Measurements from ENCODE around the gene TUBA4A. TPM values are rescaled to one million over a fixed set of nuclear protein-coding genes. Genes with fewer than 3 reads are reported as not detected.

The TUBA4A gene
- total and polyA plus RNA-seq, 4 donors = 14.3 to 84.9 (median 58.8) TPM

DNA sequence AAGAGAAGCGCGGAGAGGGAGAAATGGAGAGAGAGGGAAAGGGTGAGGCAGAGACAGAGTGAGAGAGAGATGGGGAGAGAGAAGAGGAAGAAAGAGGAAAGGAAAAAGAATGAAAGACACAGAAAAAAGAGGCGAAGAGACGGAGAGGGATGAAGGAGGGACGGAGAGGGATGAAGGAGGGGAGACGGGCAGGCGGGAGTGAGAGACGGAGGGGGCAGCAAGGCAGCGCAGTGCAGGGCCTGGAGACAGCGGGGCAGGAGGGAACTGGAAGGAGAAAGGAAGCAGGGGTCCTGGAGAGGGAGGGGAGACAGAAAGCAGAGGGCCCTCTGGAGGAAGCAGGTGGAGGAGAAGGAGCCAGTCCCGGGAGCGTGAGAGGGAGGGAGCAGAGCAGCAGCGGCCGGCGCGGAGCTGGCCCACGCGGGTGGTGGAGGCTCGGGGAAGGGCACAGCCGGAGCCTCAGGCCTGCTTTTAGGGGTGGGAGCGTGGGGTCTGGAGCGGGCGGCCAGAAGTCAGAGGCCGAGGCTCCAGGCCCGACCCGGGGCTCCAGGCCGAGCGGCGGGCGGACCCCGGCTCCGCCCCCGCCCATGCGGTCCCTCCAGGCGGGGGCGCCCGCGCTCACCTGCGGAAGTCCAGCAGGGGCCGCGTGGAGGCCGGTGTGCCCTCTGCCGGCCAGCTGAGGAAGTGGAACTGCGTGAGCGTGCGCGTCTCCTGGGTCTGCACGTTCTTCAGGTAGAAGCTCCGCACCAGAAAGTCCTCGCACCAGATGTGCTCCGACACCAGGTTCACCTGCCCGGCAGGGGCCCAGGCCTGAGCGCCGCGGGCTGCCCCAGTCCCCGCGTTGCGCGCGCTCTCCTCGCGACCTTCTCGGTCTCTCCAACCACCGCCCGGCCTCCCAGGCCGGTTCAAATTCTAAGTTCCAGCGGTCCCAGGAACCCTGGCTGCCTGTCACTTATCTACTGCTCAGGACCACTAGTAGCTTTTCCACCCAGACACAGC, 40.9 kb upstream of the TUBA4A start:
- peak overlapping the region; percentile 56 for H3K4me3 ChIP-seq (ENCODE audit: low read depth, low read length)
- peak overlapping the region; percentile 81 for H3K27ac ChIP-seq (ENCODE audit: low read depth, low read length)
- 6% methylated on average over 67 of the region's 67 CpGs for WGBS (ENCODE audit: insufficient coverage)
- H3K27me3 ChIP-seq (ENCODE audit: control insufficient read depth, insufficient read depth, low read length) = peaks cover 2% of the 10 kb centered on the region
- H3K36me3 ChIP-seq (ENCODE audit: control insufficient read depth, insufficient read depth, low read length) = peaks cover 51% of the 10 kb centered on the region
- H3K4me1 ChIP-seq (ENCODE audit: control insufficient read depth, insufficient read depth, low read length) = peaks cover 34% of the 10 kb centered on the region
- DNase-seq (ENCODE audit: low read depth in 4 of 6, low spot score in 6 of 6) = peak in 3 of 6 donors; percentile 67 to 91 (median 90)
- no peaks in the 10 kb centered on the region for H3K9me3 ChIP-seq (ENCODE audit: control insufficient read depth, insufficient read depth, low read length)

DNA sequence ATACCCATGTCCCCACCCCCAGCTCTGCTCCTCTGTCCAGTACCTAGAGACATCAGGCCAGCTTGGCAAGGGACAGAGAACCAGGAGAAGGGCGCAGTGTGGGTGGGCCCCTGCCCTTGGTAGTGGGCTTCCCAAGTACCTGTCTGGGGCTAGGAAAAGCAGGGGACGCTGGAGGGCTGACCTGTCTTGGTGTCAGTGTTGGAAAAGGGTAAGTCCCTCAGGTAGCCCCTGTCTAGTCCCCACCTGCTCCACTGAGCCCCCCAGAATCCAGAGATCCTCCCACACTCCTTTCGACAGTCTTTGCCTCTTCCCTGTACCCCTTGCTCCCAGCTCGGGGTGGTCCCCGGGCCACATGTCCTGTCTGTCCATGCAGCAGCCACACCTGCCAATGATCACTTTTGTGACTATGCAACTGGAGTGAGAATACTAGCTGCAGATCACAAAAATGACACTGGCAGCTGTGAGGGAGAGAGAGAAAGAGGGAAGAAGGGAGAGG, 40.1 kb upstream of the TUBA4A start:
- Histone ChIP-seq H3K36me3 (ENCODE audit: control insufficient read depth, insufficient read depth, low read length) (peaks cover 50% of the 10 kb centered on the region), H3K9me3 (ENCODE audit: control insufficient read depth, insufficient read depth, low read length) (no peaks in the 10 kb centered on the region), H3K27ac (ENCODE audit: low read depth, low read length) (peak overlapping the region; percentile 81), H3K27me3 (ENCODE audit: control insufficient read depth, insufficient read depth, low read length) (no peaks in the 10 kb centered on the region), H3K4me1 (ENCODE audit: control insufficient read depth, insufficient read depth, low read length) (peaks cover 40% of the 10 kb centered on the region), H3K4me3 (ENCODE audit: low read depth, low read length) (peak overlapping the region; percentile 56)
- WGBS (ENCODE audit: insufficient coverage) = 92% methylated on average over 2 of the region's 5 CpGs
- DNase-seq (ENCODE audit: low read depth in 4 of 6, low spot score in 6 of 6) = no peak

DNA sequence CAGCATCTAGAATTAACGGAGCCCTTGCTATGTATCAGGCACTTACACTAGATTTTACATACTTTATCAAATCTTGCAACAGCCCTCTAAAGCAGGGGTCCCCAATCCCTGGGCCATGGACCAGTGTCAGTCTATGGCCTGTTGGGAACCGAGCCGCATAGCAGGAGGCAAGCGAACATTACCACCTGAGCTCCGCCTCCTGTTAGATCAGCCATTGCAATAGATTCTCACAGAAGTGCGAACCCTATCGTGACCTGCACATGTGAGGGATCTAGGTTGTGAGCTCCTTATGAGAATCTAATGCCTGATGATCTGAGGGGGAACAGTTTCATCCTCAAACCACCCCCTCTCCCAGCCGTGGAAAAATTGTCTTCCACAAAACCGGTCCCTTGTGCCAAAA, 38.9 kb upstream of the TUBA4A start:
- whole genome bisulfite sequencing (ENCODE audit: insufficient coverage) = 92% methylated on average over 4 of the region's 9 CpGs
- no peak overlapping the region for H3K27ac ChIP-seq (ENCODE audit: low read depth, low read length)
- no peak for DNase-seq (ENCODE audit: low read depth in 4 of 6, low spot score in 6 of 6)

DNA sequence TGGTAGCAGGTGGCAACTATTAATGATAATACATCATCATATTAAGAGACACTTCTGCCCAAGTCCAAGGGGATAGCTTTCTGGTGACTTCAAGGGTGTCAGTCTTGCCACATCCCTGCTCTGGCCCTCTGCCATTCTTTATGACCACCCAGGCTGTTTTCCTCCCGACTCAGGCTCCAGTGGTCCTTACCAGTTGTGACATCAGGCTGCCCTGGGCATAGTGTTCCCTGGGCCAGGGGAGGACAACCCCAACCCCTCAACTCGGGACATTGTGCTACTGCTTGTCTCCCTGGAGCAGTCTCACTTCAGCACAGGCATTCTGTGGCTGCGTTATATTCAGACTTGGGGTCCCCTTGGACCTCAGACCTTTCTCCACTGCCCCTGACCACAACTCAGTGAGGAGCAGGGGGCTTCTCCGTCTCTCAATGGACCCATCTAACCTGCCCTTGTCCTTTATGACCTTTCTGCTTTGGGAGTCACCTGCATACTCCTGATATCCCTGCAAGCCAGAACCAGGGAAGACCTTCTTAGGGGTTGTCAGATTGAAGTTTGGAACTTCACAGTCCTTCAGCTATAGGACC, 38.3 kb upstream of the TUBA4A start:
- Histone ChIP-seq H3K4me3 (ENCODE audit: low read depth, low read length) (no peak overlapping the region), H3K27ac (ENCODE audit: low read depth, low read length) (no peak overlapping the region), H3K27me3 (ENCODE audit: control insufficient read depth, insufficient read depth, low read length) (no peaks in the 10 kb centered on the region), H3K36me3 (ENCODE audit: control insufficient read depth, insufficient read depth, low read length) (peaks cover 41% of the 10 kb centered on the region), H3K9me3 (ENCODE audit: control insufficient read depth, insufficient read depth, low read length) (no peaks in the 10 kb centered on the region), H3K4me1 (ENCODE audit: control insufficient read depth, insufficient read depth, low read length) (peaks cover 44% of the 10 kb centered on the region)
- no peak for DNase-seq (ENCODE audit: low read depth in 4 of 6, low spot score in 6 of 6)
- WGBS (ENCODE audit: insufficient coverage) = 76% methylated on average over 3 of the region's 4 CpGs

More for the DNA sequence above, 38.9 kb upstream of the TUBA4A start:
- no peaks in the 10 kb centered on the region for H3K27me3 ChIP-seq (ENCODE audit: control insufficient read depth, insufficient read depth, low read length)
- H3K4me1 ChIP-seq (ENCODE audit: control insufficient read depth, insufficient read depth, low read length) = peaks cover 39% of the 10 kb centered on the region
- no peak overlapping the region for H3K4me3 ChIP-seq (ENCODE audit: low read depth, low read length)
- H3K36me3 ChIP-seq (ENCODE audit: control insufficient read depth, insufficient read depth, low read length) = peaks cover 44% of the 10 kb centered on the region
- H3K9me3 ChIP-seq (ENCODE audit: control insufficient read depth, insufficient read depth, low read length) = no peaks in the 10 kb centered on the region

DNA sequence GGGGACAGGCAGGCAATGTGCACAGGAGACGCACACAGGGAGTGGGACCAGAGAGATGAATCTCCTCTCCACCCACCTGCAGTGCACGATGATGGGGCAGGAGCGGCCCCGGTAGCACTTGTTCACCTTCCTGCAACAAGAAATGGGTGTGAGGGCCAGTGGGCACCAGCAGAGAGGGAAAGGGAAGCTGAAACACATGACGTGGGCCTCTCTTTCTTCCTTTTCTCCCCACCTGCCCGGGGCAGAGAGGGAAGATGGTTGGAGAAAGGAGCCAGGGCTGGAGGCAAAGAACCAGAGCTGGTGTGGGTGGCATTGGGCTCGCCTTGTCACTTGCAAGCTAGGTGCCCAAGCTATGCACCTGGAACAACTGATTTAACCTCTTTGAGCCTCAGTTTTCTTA, 37.7 kb upstream of the TUBA4A start:
- 100% methylated on average over 1 of the region's 7 CpGs for WGBS (ENCODE audit: insufficient coverage)
- Histone ChIP-seq H3K9me3 (ENCODE audit: control insufficient read depth, insufficient read depth, low read length) (no peaks in the 10 kb centered on the region), H3K4me1 (ENCODE audit: control insufficient read depth, insufficient read depth, low read length) (peaks cover 50% of the 10 kb centered on the region), H3K4me3 (ENCODE audit: low read depth, low read length) (no peak overlapping the region), H3K27ac (ENCODE audit: low read depth, low read length) (no peak overlapping the region), H3K36me3 (ENCODE audit: control insufficient read depth, insufficient read depth, low read length) (peaks cover 41% of the 10 kb centered on the region), H3K27me3 (ENCODE audit: control insufficient read depth, insufficient read depth, low read length) (no peaks in the 10 kb centered on the region)
- no peak for DNase-seq (ENCODE audit: low read depth in 4 of 6, low spot score in 6 of 6)

DNA sequence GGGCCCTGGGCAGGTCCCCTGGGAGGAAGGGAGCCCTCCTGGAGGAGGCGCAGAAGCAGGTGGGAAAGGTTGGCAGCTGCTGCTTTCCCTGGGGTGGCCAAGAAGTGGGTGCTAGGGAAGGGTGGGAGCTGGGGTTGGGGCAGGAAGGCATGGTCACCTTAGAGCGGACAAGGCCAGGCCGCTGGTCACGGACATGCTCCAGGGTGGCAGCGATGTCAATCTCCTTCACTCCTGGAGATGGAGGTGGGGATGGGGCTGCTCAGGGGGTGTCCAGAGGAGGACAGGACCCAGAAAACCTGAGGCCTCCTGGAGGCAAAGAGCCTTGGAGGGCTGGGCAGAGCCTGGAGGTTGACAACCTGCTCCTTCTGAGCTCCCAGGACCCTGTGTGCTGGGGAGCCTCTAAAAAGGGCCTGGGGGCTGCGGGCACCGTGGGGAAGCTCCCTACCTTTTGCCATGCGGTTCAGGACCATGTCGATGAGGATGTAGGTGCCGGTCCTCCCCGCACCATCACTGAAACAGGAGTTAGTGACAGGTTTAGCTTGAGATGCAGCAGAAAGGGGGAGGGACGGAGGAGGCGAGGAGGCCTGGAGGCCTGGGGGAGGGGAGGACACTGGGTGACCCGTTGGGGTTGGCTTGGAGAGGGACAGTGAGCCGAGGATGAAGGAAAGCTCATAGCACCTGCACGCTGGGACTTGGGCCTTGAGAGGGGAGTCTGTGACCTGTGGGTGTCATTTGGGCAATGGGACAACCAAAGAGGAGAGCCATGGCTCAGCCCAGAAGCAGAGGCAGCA, 36.9 kb upstream of the TUBA4A start:
- DNase-seq (ENCODE audit: low read depth in 4 of 6, low spot score in 6 of 6) = no peak

DNA sequence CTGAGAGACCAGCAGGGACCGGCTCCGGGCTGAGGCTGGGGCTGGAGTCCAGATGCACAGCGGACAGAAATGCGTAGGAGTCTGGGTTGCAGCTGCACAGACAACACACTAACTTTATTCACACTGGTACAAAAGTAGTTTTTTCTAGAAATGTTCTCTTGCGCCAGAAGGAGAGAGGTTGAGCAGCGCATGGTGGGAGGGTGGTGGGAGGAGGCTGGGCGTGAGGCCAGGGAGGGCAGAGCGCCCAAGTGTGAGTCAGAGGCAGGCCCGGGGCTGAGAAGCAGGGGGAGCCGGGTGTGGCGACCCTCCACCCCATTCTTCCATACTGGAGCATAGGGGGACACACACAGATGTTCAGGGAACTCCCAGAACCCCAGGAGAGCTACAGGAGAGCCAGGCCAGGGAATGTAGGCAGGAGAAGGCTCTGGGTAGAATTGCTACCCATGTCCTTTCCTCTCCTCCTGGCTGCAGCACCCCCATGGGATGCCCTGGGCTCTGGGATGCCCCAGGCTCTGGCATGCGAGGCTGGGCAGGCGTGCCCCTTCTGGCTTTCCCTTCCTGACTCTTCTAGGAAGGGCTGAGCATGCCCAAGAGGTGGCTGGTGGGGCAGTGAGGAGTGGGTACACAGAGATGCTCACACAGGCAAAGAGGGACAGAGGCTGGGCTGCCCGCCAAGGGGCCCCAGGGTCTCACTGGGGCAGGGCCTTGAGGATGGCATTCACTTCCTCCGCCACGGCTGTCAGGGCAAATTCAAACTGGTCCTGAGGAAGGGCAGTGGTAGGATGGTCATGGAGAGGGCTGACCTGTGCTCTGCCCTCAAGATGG, 36.0 kb upstream of the TUBA4A start:
- H3K27ac ChIP-seq (ENCODE audit: low read depth, low read length) = peak overlapping the region; percentile 94
- 38% methylated on average over 10 of the region's 16 CpGs for WGBS (ENCODE audit: insufficient coverage)

More for the DNA sequence above, 36.9 kb upstream of the TUBA4A start:
- 88% methylated on average over 16 of the region's 16 CpGs for WGBS (ENCODE audit: insufficient coverage)
- Histone ChIP-seq H3K27ac (ENCODE audit: low read depth, low read length) (peak overlapping the region; percentile 94), H3K4me3 (ENCODE audit: low read depth, low read length) (no peak overlapping the region), H3K36me3 (ENCODE audit: control insufficient read depth, insufficient read depth, low read length) (peaks cover 43% of the 10 kb centered on the region), H3K9me3 (ENCODE audit: control insufficient read depth, insufficient read depth, low read length) (no peaks in the 10 kb centered on the region), H3K4me1 (ENCODE audit: control insufficient read depth, insufficient read depth, low read length) (peaks cover 57% of the 10 kb centered on the region), H3K27me3 (ENCODE audit: control insufficient read depth, insufficient read depth, low read length) (no peaks in the 10 kb centered on the region)

DNA sequence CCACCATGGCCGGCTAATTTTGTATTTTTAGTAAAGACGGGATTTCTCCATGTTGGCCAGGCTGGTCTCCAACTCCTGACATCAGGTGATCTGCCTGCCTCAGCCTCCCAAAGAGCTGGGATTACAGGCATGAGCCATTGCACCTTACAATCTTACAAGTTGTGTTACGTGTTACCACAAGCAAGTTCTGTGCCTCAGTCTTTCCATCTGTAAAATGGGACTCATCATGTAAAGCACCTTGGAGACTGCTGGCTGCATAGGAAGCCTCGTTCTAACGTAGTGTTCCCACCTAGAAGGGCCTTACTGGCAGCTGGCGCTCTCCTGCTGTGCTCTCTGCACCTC, 35.4 kb upstream of the TUBA4A start:
- no peak overlapping the region for H3K4me3 ChIP-seq (ENCODE audit: low read depth, low read length)
- peaks cover 52% of the 10 kb centered on the region for H3K36me3 ChIP-seq (ENCODE audit: control insufficient read depth, insufficient read depth, low read length)
- 60% methylated on average over 6 of the region's 6 CpGs for WGBS (ENCODE audit: insufficient coverage)
- H3K4me1 ChIP-seq (ENCODE audit: control insufficient read depth, insufficient read depth, low read length) = peaks cover 59% of the 10 kb centered on the region
- H3K9me3 ChIP-seq (ENCODE audit: control insufficient read depth, insufficient read depth, low read length) = no peaks in the 10 kb centered on the region
- H3K27me3 ChIP-seq (ENCODE audit: control insufficient read depth, insufficient read depth, low read length) = no peaks in the 10 kb centered on the region
- H3K27ac ChIP-seq (ENCODE audit: low read depth, low read length) = peak overlapping the region; percentile 94
- no peak for DNase-seq (ENCODE audit: low read depth in 4 of 6, low spot score in 6 of 6)

More for the DNA sequence above, 36.0 kb upstream of the TUBA4A start:
- H3K9me3 ChIP-seq (ENCODE audit: control insufficient read depth, insufficient read depth, low read length) = no peaks in the 10 kb centered on the region
- H3K27me3 ChIP-seq (ENCODE audit: control insufficient read depth, insufficient read depth, low read length) = no peaks in the 10 kb centered on the region
- H3K4me3 ChIP-seq (ENCODE audit: low read depth, low read length) = no peak overlapping the region
- H3K4me1 ChIP-seq (ENCODE audit: control insufficient read depth, insufficient read depth, low read length) = peaks cover 61% of the 10 kb centered on the region
- peak in 3 of 6 donors; percentile 56 to 92 (median 57) for DNase-seq (ENCODE audit: low read depth in 4 of 6, low spot score in 6 of 6)
- peaks cover 51% of the 10 kb centered on the region for H3K36me3 ChIP-seq (ENCODE audit: control insufficient read depth, insufficient read depth, low read length)

Measured in spinal cord (tissue), 10 donors.